H1 (cell line): ENCODE measurements around the gene PLXNA3.

Experiments used
- CTCF ChIP-seq, 3 experiments: IDR thresholded peaks; 1 replicate in 2 of 3; 2 replicates in 1 of 3; pipeline versions ENCODE4 v1.5.1 to v1.6.1; 2011; ENCODE audit warnings: low read length in 3 of 3, mild to moderate bottlenecking in 3 of 3, inconsistent platforms in 2 of 3, low read depth in 1 of 3, moderate library complexity in 1 of 3; ENCODE audit not compliant: insufficient read depth in 1 of 3; ENCODE audit errors: control extremely low read depth in 1 of 3
- NRF1 ChIP-seq: IDR thresholded peaks from 2 replicates; pipeline ENCODE4 v1.6.1; 2011; ENCODE audit warnings: mild to moderate bottlenecking, low read depth, low read length, improper control_type of control experiment
- POLR2A ChIP-seq, 2 experiments: IDR thresholded peaks; 1 replicate in 1 of 2; 2 replicates in 1 of 2; pipeline ENCODE4 v1.6.1; 2011; ENCODE audit warnings: low read depth in 2 of 2, low read length in 2 of 2, mild to moderate bottlenecking in 2 of 2; ENCODE audit errors: control extremely low read depth in 1 of 2
- POLR2AphosphoS5 ChIP-seq: IDR thresholded peaks from 2 replicates; pipeline ENCODE4 v1.6.1; 2011; ENCODE audit warnings: low read depth, low read length
- SP1 ChIP-seq: IDR thresholded peaks from 2 replicates; pipeline ENCODE4 v1.6.1; 2011; ENCODE audit warnings: low read depth, low read length
- SRF ChIP-seq: IDR thresholded peaks from 2 replicates; pipeline ENCODE4 v1.6.1; 2011; ENCODE audit warnings: mild to moderate bottlenecking, low read depth, low read length, moderate library complexity
- USF2 ChIP-seq: IDR thresholded peaks from 2 replicates; pipeline ENCODE4 v1.6.1; 2011; ENCODE audit warnings: low read length, improper control_type of control experiment

- TF ChIP-seq POLR2A (IDR thresholded peaks at IDR 0.05; ENCODE audit: control extremely low read depth in 1 of 2, low read depth in 2 of 2, low read length in 2 of 2) (no peak), CTCF (IDR thresholded peaks at IDR 0.05; ENCODE audit: control extremely low read depth in 1 of 3, insufficient read depth in 1 of 3, low read depth in 1 of 3, low read length in 3 of 3) (no peak), USF2 (no peak), NRF1 (no peak), POLR2AphosphoS5 (no peak), SRF (no peak), SP1 (no peak)
Observed at GRCh38 chrX:154513716-154514115, 55.6 kb downstream of the PLXNA3 start.
